Frontal cortex (tissue), 4 donors: ENCODE data around the gene FUOM. TPM values are rescaled to one million over a fixed set of nuclear protein-coding genes. Genes with fewer than 3 reads are reported as not detected.

Experiments
- DNase-seq, 2 donors: peaks; one replicate each; pipeline ENCODE4 v3.0.0; 2012; ENCODE audit warnings: low spot score in 2 of 2
- FAIRE-seq: peaks from 2 replicates; lab custom pipeline; 2012; peaks lifted over from hg19 to GRCh38; lab: Jason Lieb, UNC
- total RNA-seq: library from RNA; depleted of rRNA; stranded (reverse); fragments of >200 nt; gene quantifications from one replicate; pipeline ENCODE4 v1.2.3, GENCODE V29; 2014
- donor health status: control.
- donor health status: control.
- donor health status: control.

The FUOM gene, protein sequence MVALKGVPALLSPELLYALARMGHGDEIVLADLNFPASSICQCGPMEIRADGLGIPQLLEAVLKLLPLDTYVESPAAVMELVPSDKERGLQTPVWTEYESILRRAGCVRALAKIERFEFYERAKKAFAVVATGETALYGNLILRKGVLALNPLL
- total RNA-seq = 6.9 TPM

- no peak for FAIRE-seq
Observed at GRCh38 chr10:133357285-133358161, at the start of gene FUOM. Gene FUOM, minus strand, starts transcription at chr10:133358019. Its CDS starts 12 bp downstream, at chr10:133358007.

DNA sequence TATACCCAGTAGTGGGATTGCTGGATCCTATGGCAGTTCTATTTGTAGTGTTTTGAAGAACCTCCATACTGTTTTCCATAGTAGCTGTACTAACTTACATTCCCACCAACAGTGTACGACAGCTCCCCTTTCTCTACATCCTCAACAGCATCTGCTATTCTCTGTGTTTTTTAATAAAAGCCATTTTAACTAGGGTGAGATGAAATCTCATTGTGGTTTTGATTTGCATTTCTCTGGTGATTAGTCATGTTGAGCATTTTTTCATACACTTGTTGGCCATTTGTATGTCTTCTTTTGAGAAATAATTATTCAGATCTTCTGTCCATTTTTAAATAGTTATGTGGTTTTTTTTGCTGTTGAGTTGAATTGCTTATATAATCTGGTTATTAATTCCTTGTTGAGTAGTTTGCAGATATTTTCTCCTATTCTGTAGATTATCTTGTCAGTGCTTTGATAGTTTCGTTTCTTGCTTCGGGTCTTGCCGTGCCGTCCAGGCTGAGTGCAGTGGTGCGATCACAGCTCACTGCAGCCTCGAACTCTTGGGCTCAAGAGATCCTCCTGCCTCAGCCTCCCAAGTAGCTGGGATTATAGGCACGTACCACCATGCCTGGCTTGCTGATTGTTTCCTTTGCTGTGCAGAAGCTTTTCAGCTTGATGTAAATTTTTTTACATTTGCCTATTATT is 48.2 kb upstream of the FUOM start:
- FAIRE-seq = no peak
- DNase-seq = no peak

More at GRCh38 chr10:133357285-133358161, at the start of gene FUOM:
- peak; percentile 79 to 96 for DNase-seq

DNA sequence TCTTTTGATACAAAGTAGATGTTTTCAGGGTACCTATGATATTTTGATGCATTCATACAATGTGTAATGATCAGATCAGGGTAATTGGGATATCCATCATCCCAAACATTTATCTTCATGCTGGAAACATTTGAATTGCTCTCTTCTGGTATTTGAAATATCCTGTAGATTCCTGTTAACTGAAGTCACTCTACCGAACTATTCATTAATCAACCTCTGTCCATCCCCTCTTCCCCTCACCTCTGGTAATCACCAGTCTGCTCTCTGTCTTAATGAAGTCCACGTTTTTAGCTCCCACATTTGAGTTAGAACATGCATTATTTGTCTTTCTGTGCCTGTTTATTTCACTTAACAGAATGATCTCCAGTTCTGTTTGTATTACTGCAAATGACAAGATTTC is 47.5 kb upstream of the FUOM start:
- FAIRE-seq (no peak), DNase-seq (no peak)

- DNase-seq (no peak), FAIRE-seq (no peak)
Observed at GRCh38 chr10:133403784-133404183, 46.0 kb upstream of the FUOM start.

DNA sequence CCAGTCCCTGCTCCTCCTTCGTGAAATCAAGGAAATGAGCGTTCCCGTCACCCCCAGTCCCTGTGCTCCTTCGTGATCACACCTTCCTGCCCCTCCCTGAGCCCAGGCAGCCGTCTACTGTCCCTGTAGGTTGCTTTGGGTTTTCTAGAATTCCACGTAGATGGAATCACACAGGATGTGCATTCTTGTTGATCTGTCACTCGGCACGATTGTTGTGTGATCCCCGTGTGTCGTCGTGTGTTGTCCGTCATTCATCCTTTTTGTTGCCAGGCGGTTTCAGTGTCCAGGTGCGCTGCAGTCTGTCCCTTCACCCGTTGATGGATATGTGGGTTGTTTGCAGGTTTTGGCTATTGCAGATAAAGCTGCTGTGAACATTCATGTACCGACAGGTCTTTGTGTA is 45.5 kb upstream of the FUOM start:
- FAIRE-seq (no peak), DNase-seq (no peak)

DNA sequence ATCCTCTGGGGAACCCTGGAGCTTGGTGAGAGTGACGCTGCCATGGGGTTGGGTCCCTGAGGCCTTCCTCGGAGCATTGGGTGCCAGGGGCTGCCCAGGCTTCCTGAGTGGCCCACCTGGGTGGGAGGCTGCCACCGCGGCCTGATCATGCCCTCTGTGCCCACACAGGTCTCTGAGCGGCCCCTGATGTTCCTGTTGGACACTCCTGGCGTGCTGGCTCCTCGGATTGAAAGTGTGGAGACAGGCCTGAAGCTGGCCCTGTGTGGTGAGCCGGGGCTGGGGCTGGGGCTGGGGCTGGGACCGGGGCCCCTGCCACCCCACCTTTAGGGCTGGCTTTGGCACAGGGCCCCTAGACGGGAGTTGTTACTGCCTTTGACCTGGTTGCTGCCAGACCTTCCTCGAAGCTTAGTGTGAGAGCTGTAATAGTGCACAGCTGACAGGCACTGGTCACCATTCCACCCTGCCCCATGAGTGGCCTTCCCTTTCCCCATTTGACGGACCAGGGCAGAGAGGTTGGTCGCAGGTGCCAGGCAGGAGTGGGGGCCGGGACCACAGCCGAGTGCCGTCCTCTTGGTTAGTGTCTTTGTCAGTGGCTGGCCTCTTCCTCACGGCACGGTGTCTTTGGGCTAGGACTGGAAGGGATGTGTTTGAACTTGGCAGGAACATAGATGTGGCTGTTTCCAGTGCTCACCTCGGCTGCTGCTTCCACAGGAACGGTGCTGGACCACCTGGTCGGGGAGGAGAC is 44.3 kb upstream of the FUOM start:
- DNase-seq = no peak
- no peak for FAIRE-seq

DNA sequence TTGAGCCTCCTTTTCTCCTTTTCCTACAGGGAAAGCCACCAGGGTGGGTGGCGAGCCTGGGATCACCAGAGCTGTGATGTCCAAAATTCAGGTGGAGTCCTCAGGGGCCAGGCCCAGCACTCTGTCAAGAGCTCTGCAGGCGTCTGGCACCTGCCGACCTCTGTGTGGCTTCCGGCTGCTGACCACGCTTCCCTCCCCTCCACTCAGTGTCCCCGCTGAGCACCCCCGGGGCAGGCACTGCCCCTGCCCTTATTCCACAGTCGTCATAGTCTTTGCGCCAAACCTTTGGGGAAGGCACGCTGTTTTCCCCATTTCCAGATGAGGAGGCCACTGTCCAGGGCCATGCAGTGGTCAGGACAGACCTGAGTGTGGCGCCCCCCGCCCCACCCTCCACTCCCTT is 43.7 kb upstream of the FUOM start:
- DNase-seq (no peak), FAIRE-seq (no peak)

DNA sequence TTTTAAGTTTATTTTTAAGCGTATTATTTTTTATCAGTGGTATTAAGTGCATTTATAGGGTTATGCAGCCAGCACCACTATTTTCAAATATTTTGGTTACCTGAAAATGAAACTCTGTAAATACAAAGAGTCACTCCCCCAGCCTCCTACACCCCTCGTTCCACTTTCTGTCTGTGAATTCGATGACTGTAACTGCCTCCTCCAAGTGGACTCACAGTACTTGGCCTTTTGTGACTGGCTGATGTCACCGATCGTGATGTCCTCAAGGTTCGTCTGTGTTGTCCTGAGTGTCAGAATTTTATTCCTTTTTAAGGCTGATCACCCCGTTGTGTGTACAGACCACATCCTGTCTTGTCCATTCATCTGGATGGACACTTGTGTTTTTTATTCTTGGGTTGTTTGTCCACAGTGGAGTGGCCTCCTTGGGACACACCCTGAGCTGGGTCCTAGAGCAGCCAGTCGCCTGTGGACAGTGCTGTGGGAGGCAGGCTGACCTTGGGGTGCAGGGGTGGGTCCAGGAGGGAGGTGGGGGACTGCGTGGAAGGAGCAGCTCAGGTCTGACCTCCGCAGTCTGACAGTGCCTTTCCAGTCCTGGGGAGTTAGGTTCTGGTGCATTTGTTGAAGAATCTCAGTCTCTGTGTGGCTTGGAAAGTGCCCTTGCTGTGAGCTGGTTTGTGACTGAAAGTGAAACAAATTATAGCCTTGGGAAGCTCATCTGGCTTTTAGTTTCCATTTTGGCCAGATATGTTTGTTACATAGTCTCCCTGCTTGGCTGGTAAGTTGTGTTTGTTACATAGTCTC is 43.0 kb upstream of the FUOM start:
- DNase-seq (no peak), FAIRE-seq (no peak)

- DNase-seq (no peak), FAIRE-seq (no peak)
Observed at GRCh38 chr10:133399123-133399601, 41.3 kb upstream of the FUOM start.

GRCh38 chr10:133397938-133398337 is 40.1 kb upstream of the FUOM start:
- FAIRE-seq (no peak), DNase-seq (no peak)

DNA sequence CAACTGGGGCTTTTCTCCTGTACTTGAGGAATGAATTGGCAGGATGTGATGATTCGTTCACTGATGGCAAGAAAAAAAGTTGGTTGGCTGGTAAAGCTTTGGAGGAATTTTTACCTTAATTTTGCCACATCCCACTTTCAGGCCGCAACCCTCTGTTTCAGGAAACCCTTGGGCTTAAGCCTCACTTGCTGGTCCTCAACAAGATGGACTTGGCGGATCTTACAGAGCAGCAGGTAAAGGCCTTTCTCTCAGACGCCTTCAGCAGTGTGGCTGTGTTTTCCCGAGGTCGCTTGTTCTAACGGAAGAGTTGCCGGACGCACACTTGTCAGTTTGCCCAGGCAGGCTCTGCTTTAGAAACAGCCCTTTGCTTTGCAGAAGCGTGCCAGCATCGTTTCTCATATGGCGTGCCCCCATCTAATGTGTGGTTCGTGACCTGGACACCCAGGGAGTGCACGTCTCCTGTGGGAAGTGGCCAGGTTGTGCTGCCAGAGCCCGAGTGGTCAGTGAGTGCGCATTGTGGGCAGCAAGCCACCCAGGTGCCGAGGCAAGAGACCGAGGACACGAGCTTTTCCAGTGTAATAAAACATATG is 38.3 kb upstream of the FUOM start:
- FAIRE-seq (no peak), DNase-seq (no peak)

- DNase-seq = no peak
- FAIRE-seq = no peak
Observed at GRCh38 chr10:133394801-133395221, 37.0 kb upstream of the FUOM start.

DNA sequence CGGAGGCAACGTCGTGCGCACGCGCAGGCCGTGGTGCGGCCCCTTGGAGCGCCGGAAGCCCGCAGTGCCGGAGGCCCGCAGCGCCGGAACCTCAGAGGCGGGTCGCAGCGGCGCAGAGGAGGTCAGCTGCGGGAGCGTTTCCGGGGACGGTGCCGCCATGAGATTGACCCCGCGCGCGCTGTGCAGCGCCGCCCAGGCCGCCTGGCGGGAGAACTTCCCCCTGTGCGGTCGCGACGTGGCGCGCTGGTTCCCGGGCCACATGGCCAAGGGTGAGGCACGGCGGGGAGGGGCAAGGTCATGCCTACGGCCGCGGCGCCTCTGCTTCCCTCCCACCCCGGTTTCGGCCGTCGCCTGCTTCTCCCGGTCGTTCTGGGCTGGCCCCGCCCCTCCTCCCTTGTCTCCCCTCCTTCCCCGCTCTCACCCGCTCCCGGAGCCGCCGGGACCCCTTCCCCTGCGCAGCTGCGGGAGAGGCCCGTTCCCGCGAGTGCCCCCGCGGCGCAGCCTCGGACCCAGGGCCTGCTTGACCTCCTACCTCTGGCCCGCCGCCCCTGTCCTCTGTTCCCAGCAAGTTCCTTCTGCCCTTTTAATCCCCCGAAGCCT is 36.3 kb upstream of the FUOM start, which contains the start of gene MTG1:
TSS of gene MTG1 (plus strand) at position 94 of the 600 bp plus-strand sequence. CDS start at position 158, 64 bp downstream.
- FAIRE-seq (no peak), DNase-seq (peak; percentile 99)

DNA sequence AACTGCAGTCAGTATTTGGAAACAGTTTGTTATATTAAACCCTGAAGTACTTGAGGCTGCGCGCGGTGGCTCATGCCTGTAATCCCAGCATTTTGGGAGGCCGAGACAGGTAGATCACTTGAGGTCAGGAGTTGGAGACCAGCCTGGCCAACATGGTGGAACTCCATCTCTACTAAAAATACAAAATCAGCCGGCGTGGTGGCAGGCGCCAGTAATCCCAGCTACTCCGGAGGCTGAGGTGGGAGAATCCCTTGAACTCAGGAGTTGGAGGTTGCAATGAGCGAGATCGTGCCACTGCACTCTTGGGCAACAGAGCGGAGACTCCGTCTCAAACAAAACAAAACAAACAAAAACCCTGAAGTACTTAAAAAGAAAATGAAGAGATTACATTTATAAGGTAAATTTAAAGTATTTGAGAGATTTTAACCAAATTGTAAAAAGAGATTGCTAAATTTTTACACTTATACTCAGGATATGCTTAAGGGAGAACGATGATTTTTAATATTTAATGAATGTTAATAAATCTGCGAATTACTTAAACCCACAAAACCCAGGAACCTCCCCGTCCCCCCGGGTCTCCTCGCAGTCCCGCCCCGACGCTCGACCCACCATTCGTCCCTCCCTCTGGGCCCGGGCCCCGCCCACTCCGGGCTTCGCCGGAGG is 35.7 kb upstream of the FUOM start:
- no peak for FAIRE-seq
- no peak for DNase-seq

- DNase-seq = no peak
- no peak for FAIRE-seq
Observed at GRCh38 chr10:133391761-133392518, 34.1 kb upstream of the FUOM start.

DNA sequence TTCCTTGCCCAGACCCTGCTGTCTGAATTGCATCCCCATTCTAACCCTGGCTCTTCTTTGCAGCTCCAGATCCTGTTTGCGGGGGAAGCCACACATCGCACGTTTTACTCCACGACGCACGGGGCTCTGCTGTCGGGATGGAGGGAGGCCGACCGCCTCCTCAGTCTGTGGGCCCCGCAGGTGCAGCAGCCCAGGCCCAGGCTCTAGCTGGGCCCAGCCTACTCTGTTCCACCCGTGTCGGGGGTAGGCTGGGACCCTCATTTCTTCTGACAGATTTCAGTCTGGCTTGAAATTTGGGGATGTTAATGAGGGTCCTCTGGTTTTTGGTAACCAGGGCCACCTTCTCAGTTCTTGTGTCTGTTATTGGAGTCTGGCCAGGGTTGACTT is 33.4 kb upstream of the FUOM start:
- FAIRE-seq = no peak
- no peak for DNase-seq

GRCh38 chr10:133390597-133391248 is 32.9 kb upstream of the FUOM start:
- FAIRE-seq (no peak), DNase-seq (no peak)
